HepG2 (cell line): ENCODE data around the gene INO80. TPM values are rescaled to one million over a fixed set of nuclear protein-coding genes. Genes with fewer than 3 reads are reported as not detected.

ENCODE experiments used
- ATAC-seq: fragments of 200-7000 bp; cut with Tn5 transposase; 3 replicates; pipeline ENCODE4 v1.9.1; 2020; ENCODE audit warnings: mild to moderate bottlenecking, moderate library complexity
- BruUV-seq: library from RNA; stranded (reverse); fragments of 400-500 nt; replicated peaks from 2 replicates; lab custom pipeline; 2021; lab: Mats Ljungman, UMichigan
- CTCF ChIA-PET: fragments of 300-600 bp; formaldehyde crosslinking; extraction: SDS; loops from one replicate; lab custom pipeline; 2021; ENCODE audit warnings: low total read pairs, inconsistent platforms, low intra/inter-chr PET ratio; lab: Yijun Ruan, JAX
- POLR2A ChIA-PET: fragments of 350-600 bp; sonication (Branson Sonifier 250); formaldehyde crosslinking; loops from one replicate; lab custom pipeline; 2020; ENCODE audit warnings: antibody characterized with exemption, inconsistent platforms; lab: Yijun Ruan, JAX
- DNase-seq: peaks from one replicate; pipeline ENCODE4 v3.0.0-alpha.2; 2015; ENCODE audit warnings: low spot score
- FAIRE-seq: peaks from 3 replicates; lab custom pipeline; 2011; peaks lifted over from hg19 to GRCh38; lab: Jason Lieb, UNC
- H2AFZ ChIP-seq: one replicate; pipeline ENCODE4 v1.6.1; 2011; ENCODE audit warnings: low read length, inconsistent platforms
- H3K27ac ChIP-seq: fragments of 300-600 bp; 3 replicates; pipeline ENCODE4 v1.8.0; 2011; ENCODE audit warnings: mixed run types, mild to moderate bottlenecking, mixed read lengths, low read length, inconsistent platforms; ENCODE audit not compliant: insufficient read depth; ENCODE audit errors: extremely low read length
- H3K27me3 ChIP-seq, 2 experiments: fragments of 200-600 bp in 1 of 2; 2 replicates in 1 of 2; 3 replicates in 1 of 2; pipeline versions ENCODE4 v1.6.0 to v1.8.0; 2011; ENCODE audit warnings: low read length in 2 of 2, mild to moderate bottlenecking in 2 of 2, moderate library complexity in 2 of 2, inconsistent platforms in 1 of 2; ENCODE audit not compliant: insufficient read depth in 2 of 2, control insufficient read depth in 1 of 2
- H3K36me3 ChIP-seq, 2 experiments: fragments of 200-600 bp in 1 of 2; replicated peaks in 1 of 2; 2 replicates in 1 of 2; 3 replicates in 1 of 2; pipeline versions ENCODE4 v1.5.1 to v1.8.0; 2011; ENCODE audit warnings: low read length in 2 of 2, inconsistent platforms in 1 of 2; ENCODE audit not compliant: insufficient read depth in 2 of 2, control insufficient read depth in 1 of 2
- H3K4me1 ChIP-seq: 2 replicates; pipeline ENCODE4 v1.5.1; 2012; ENCODE audit warnings: low read length, inconsistent platforms; ENCODE audit not compliant: insufficient read depth
- H3K4me2 ChIP-seq: 2 replicates; pipeline ENCODE4 v1.6.0; 2011; ENCODE audit warnings: low read depth, low read length, inconsistent platforms
- H3K4me3 ChIP-seq, 3 experiments: fragments of 200-600 bp in 1 of 3; sonication (generic), shearing (Covaris generic) in 1 of 3; replicated peaks in 1 of 3; 2 replicates each; pipeline ENCODE4 v1.5.1; 2011 to 2016; ENCODE audit warnings: low read length in 3 of 3, inconsistent platforms in 2 of 3, low read depth in 2 of 3, mild to moderate bottlenecking in 2 of 3, control low read depth in 1 of 3, mixed read lengths in 1 of 3; ENCODE audit not compliant: insufficient read depth in 1 of 3
- H3K79me2 ChIP-seq: one replicate; pipeline ENCODE4 v1.6.1; 2011; ENCODE audit warnings: low read length, inconsistent platforms; ENCODE audit not compliant: insufficient read depth
- H3K9ac ChIP-seq: 2 replicates; pipeline ENCODE4 v1.6.0; 2011; ENCODE audit warnings: mild to moderate bottlenecking, low read depth, low read length, inconsistent platforms; ENCODE audit not compliant: insufficient read depth
- H3K9me3 ChIP-seq: 2 replicates; pipeline ENCODE4 v1.5.1; 2012; ENCODE audit warnings: mild to moderate bottlenecking, low read length
- H4K20me1 ChIP-seq: 2 replicates; pipeline ENCODE4 v1.6.0; 2011; ENCODE audit warnings: inconsistent platforms, mild to moderate bottlenecking, low read length, moderate library complexity; ENCODE audit not compliant: insufficient read depth
- BRD4 ChIP-seq: sonication (generic); formaldehyde crosslinking; IDR thresholded peaks from 2 replicates; pipeline ENCODE4 v1.4.0; 2020; ENCODE audit warnings: missing genetic modification reagents
- FOXC1 ChIP-seq: sonication (generic); formaldehyde crosslinking; IDR thresholded peaks from 2 replicates; pipeline ENCODE4 v1.8.0; 2022; ENCODE audit warnings: mild to moderate bottlenecking, missing genetic modification reagents, borderline replicate concordance
- HMGXB3 ChIP-seq: sonication (generic); formaldehyde crosslinking; IDR thresholded peaks from 2 replicates; pipeline ENCODE4 v1.4.0; 2020; ENCODE audit warnings: missing genetic modification reagents, borderline replicate concordance
- HOXA5 ChIP-seq: sonication (generic); formaldehyde crosslinking; IDR thresholded peaks from 2 replicates; pipeline ENCODE4 v1.4.0; 2020; ENCODE audit warnings: missing genetic modification reagents
- MIER3 ChIP-seq: IDR thresholded peaks from 2 replicates; pipeline ENCODE4 v1.6.1; 2016; ENCODE audit warnings: missing compliant biosample characterization, borderline replicate concordance
- NR2C2 ChIP-seq: sonication (generic); formaldehyde crosslinking; IDR thresholded peaks from 2 replicates; pipeline ENCODE4 v1.4.0; 2020; ENCODE audit warnings: missing genetic modification reagents, mild to moderate bottlenecking, moderate library complexity, borderline replicate concordance
- NR2F6 ChIP-seq, 2 experiments: IDR thresholded peaks; 2 replicates each; pipeline ENCODE4 v1.6.1; 2016; ENCODE audit warnings: antibody characterized with exemption in 1 of 2, mild to moderate bottlenecking in 1 of 2
- STAT6 ChIP-seq: sonication (generic); formaldehyde crosslinking; IDR thresholded peaks from 2 replicates; pipeline ENCODE4 v1.4.0; 2020; ENCODE audit warnings: missing genetic modification reagents, mild to moderate bottlenecking, borderline replicate concordance
- ZNF160 ChIP-seq: sonication (generic); formaldehyde crosslinking; IDR thresholded peaks from 2 replicates; pipeline ENCODE4 v1.8.0; 2022; ENCODE audit warnings: mild to moderate bottlenecking, inconsistent platforms, missing genetic modification reagents
- ZNF264 ChIP-seq: sonication (generic); formaldehyde crosslinking; IDR thresholded peaks from 2 replicates; pipeline ENCODE4 v1.4.0; 2020; ENCODE audit warnings: missing genetic modification reagents
- ZNF414 ChIP-seq: sonication (generic); formaldehyde crosslinking; IDR thresholded peaks from 2 replicates; pipeline ENCODE4 v1.5.0; 2020; ENCODE audit warnings: missing genetic modification reagents
- ZNF672 ChIP-seq: sonication (generic); formaldehyde crosslinking; IDR thresholded peaks from 2 replicates; pipeline ENCODE4 v1.8.1; 2022; ENCODE audit warnings: missing genetic modification reagents
- ZNF883 ChIP-seq: sonication (generic); formaldehyde crosslinking; IDR thresholded peaks from 2 replicates; pipeline ENCODE4 v1.5.1; 2020; ENCODE audit warnings: mild to moderate bottlenecking, missing genetic modification reagents; ENCODE audit errors: not compliant biosample characterization
- WGBS: methylation state at CpG from one replicate; pipeline ENCODE4 v1.1.6; 2017; ENCODE audit warnings: low lambda C conversion rate; 5-methylcytosine and 5-hydroxymethylcytosine counted together
- in situ Hi-C: cut with HindIII; loops from 2 replicates; pipeline ENCODE4 v1.10.0; 2017; ENCODE audit warnings: low pct_unique_long_range_greater_than_20kb; ENCODE audit not compliant: extremely low pct_ligation_motif_present
- intact Hi-C: fragments of 100-400 bp; cut with micrococcal nuclease; formaldehyde crosslinking; loops from one replicate; pipeline ENCODE4 v1.10.0; 2022; ENCODE audit not compliant: unreplicated experiment
- polyA plus RNA-seq, 8 experiments: library from polyadenylated mRNA; depleted of rRNA in 3 of 8; stranded (reverse) in 7 of 8; unstranded in 1 of 8; fragments of >200 nt; fragmentation: Illumina TruSeq in 4 of 8; extraction: Trizol in 4 of 8; gene quantifications; 2 replicates each; pipeline versions ENCODE4 v1.2.1 to v1.2.3, GENCODE V29; 2011 to 2016; ENCODE audit warnings: low read depth in 4 of 8, missing spikeins in 1 of 8, mixed read lengths in 1 of 8; ENCODE audit not compliant: insufficient read depth in 1 of 8
- total RNA-seq, 5 experiments: library from RNA; depleted of rRNA; stranded (reverse); fragments of >200 nt; fragmentation: Illumina TruSeq; extraction: Trizol; gene quantifications; 2 replicates each; pipeline ENCODE4 v1.2.3, GENCODE V29; 2016; ENCODE audit warnings: low read depth in 1 of 5

INO80 gene
- total and polyA plus RNA-seq, 2 of the 13 experiments (the other 11 are each of a cell fraction or from before 2014, with no cell fraction given), result 3.6 to 14.8 TPM

GRCh38 chr15:40941528-40942336 is 174.3 kb downstream of the INO80 start (continued):
- peak; percentile 34; the same call in 1 of the 2 replicates for TF ChIP-seq NR2C2 (CRISPR knock-in tag)
- TF ChIP-seq ZNF160 (CRISPR knock-in tag), result no peak
- TF ChIP-seq HMGXB3 (CRISPR knock-in tag), result no peak
- no peak for TF ChIP-seq ZNF264 (CRISPR knock-in tag)

- no TSS peak for BruUV-seq
- no peaks in the 10 kb centered on the region for H3K79me2 ChIP-seq
- no peaks in the 10 kb centered on the region for H3K9me3 ChIP-seq
- WGBS, result 0% methylated on average over 2 of the region's 7 CpGs
- H4K20me1 ChIP-seq, result no peaks in the 10 kb centered on the region
- intact Hi-C loops (loop anchor here (5.0 kb wide), 1 partner anchor 34 kb away; no protein-coding TSS in a partner anchor), in situ Hi-C loops (no loop called here)
- peaks cover 64% of the 10 kb centered on the region for H3K4me1 ChIP-seq
- ChIA-PET CTCF (interaction anchor here (0.6 to 1.3 kb wide), 2 partner anchors 37 to 80 kb away, joined by 3 read pairs; no protein-coding TSS in a partner anchor), POLR2A (interaction anchor here (1.0 to 2.1 kb wide), 6 partner anchors 9 to 46 kb away, joined by 3 to 10 read pairs (median 5); partner anchors contain the start of gene DLL4)
- FAIRE-seq, result no peak
- H2AFZ ChIP-seq, result no peak overlapping the region
- H3K36me3 ChIP-seq, result no peaks in the 10 kb centered on the region
- peak overlapping the region; percentile 38 to 74 (median 52); a peak in 5 of 6 replicates for H3K4me3 ChIP-seq
- ATAC-seq, result peak; percentile 2
- H3K27ac ChIP-seq, result peak overlapping the region; percentile 51
- peak overlapping the region; percentile 51 for H3K9ac ChIP-seq
- H3K27me3 ChIP-seq, result peaks cover 0 to 40% of the 10 kb centered on the region in 2 experiments; a peak in 3 of 5 replicates
- no peak for DNase-seq
- H3K4me2 ChIP-seq, result peak overlapping the region; percentile 99
- TF ChIP-seq HOXA5 (CRISPR knock-in tag) (0 out of 2 replicates have a peak, but pooled peaks have one; percentile 37), ZNF883 (CRISPR knock-in tag) (peak; percentile 5), NR2F6 (IDR thresholded peaks at IDR 0.05) (no peak), NR2F6 (CRISPR knock-in tag; IDR thresholded peaks at IDR 0.05) (peak; percentile 17; the same call in 1 of the 2 replicates), MIER3 (CRISPR knock-in tag) (no peak), FOXC1 (CRISPR knock-in tag) (0 out of 2 replicates have a peak, but pooled peaks have one; percentile 52), STAT6 (CRISPR knock-in tag) (no peak), ZNF672 (CRISPR knock-in tag) (no peak), BRD4 (CRISPR knock-in tag) (0 out of 2 replicates have a peak, but pooled peaks have one; percentile 18), ZNF414 (CRISPR knock-in tag) (0 out of 2 replicates have a peak, but pooled peaks have one; percentile 42)
Measured at GRCh38 chr15:40941068-40941527, 175.0 kb downstream of the INO80 start.
